ENCODE measurements around the gene GDF10. TPM values are rescaled to one million over a fixed set of nuclear protein-coding genes. Genes with fewer than 3 reads are reported as not detected.

Gene GDF10
- total RNA-seq, 1 experiment from 2014 or later: 0.24 TPM

GRCh38 chr10:47326927-47327330, 26.9 kb downstream of the GDF10 start (continued):
- TF ChIP-seq ZNF425 (CRISPR knock-in tag; conservative IDR thresholded peaks at IDR 0.05) (no peak), ZNF121 (CRISPR knock-in tag; IDR thresholded peaks at IDR 0.05) (no peak), ATF2 (CRISPR knock-in tag; IDR thresholded peaks at IDR 0.05; ENCODE audit: borderline replicate concordance, low read depth) (no peak), RORB (CRISPR knock-in tag; IDR thresholded peaks at IDR 0.05) (no peak), IRF2 (CRISPR knock-in tag; IDR thresholded peaks at IDR 0.05; ENCODE audit: borderline replicate concordance, low read depth) (no peak)

GRCh38 chr10:47329855-47330254, 29.9 kb downstream of the GDF10 start:
- no peak overlapping the region for H3K4me3 Mint-ChIP-seq
- DNase-seq (ENCODE audit: low spot score): no peak
- no peak overlapping the region for H3K27ac Mint-ChIP-seq
- no peaks in the 10 kb centered on the region for H3K36me3 Mint-ChIP-seq
- no peaks in the 10 kb centered on the region for H3K27me3 Mint-ChIP-seq (ENCODE audit: low read depth)
- no peaks in the 10 kb centered on the region for H3K4me1 Mint-ChIP-seq
- ChIA-PET POLR2A (no interaction called here), CTCF (interaction anchor here (0.9 kb wide), 1 partner anchor 11 kb away, joined by 3 read pairs; no protein-coding TSS in a partner anchor)
- peaks cover 17% of the 10 kb centered on the region for H3K9me3 Mint-ChIP-seq
- TF ChIP-seq ERG (CRISPR knock-in tag; IDR thresholded peaks at IDR 0.05) (no peak), ATF3 (CRISPR knock-in tag; conservative IDR thresholded peaks at IDR 0.05) (no peak), JAZF1 (CRISPR knock-in tag; IDR thresholded peaks at IDR 0.05) (no peak), NFYB (CRISPR knock-in tag; conservative IDR thresholded peaks at IDR 0.05; ENCODE audit: low read depth) (no peak), ZNF532 (CRISPR knock-in tag; IDR thresholded peaks at IDR 0.05; ENCODE audit: borderline replicate concordance) (no peak), FOXJ3 (CRISPR knock-in tag; IDR thresholded peaks at IDR 0.05; ENCODE audit: borderline replicate concordance) (no peak), ZNF317 (CRISPR knock-in tag; IDR thresholded peaks at IDR 0.05; ENCODE audit: borderline replicate concordance, low read depth) (no peak), ATF6 (CRISPR knock-in tag; IDR thresholded peaks at IDR 0.05) (no peak), AR (CRISPR knock-in tag; IDR thresholded peaks at IDR 0.05) (no peak), ZSCAN18 (CRISPR knock-in tag; IDR thresholded peaks at IDR 0.05) (no peak), HMGA2 (CRISPR knock-in tag; IDR thresholded peaks at IDR 0.05) (no peak), EMX1 (CRISPR knock-in tag; IDR thresholded peaks at IDR 0.05) (no peak), ESRRA (CRISPR knock-in tag; IDR thresholded peaks at IDR 0.05; ENCODE audit: borderline replicate concordance) (no peak)
- no peak for ATAC-seq

All from WTC11 (cell line).